Activated CD4-positive, alpha-beta memory T cell treated with anti-CD3 and anti-CD28 coated beads, Interleukin-2, amount 10 ng/mL, durations not matched to agents 7 days and 5 days (primary cell): ENCODE data around the gene SBF2. TPM values are rescaled to one million over a fixed set of nuclear protein-coding genes. Genes with fewer than 3 reads are reported as not detected.

Experiments
- CTCF ChIA-PET: fragments of 350-600 bp; sonication (Branson Sonifier 250); formaldehyde crosslinking; loops from one replicate; lab custom pipeline; 2021; ENCODE audit warnings: antibody characterized with exemption, inconsistent platforms; lab: Charles Lee
- POLR2A ChIA-PET: fragments of 350-600 bp; sonication (Branson Sonifier 250); formaldehyde crosslinking; loops from one replicate; lab custom pipeline; 2021; ENCODE audit warnings: antibody characterized with exemption; lab: Charles Lee
- DNase-seq: peaks from one replicate; pipeline ENCODE4 v3.0.0-alpha.2; 2020
- H3K27ac Mint-ChIP-seq: one replicate; pipeline ENCODE4 v1.8.0; 2021; ENCODE audit warnings: mild to moderate bottlenecking, mixed read lengths
- H3K27me3 Mint-ChIP-seq: one replicate; pipeline ENCODE4 v1.8.0; 2021; ENCODE audit warnings: mixed read lengths
- H3K36me3 Mint-ChIP-seq: one replicate; pipeline ENCODE4 v1.8.0; 2021; ENCODE audit warnings: low read depth, mixed read lengths
- H3K4me1 Mint-ChIP-seq: one replicate; pipeline ENCODE4 v1.8.0; 2021; ENCODE audit warnings: mixed read lengths
- H3K4me3 Mint-ChIP-seq: one replicate; pipeline ENCODE4 v1.8.0; 2021; ENCODE audit warnings: mild to moderate bottlenecking, mixed read lengths
- H3K9me3 Mint-ChIP-seq: one replicate; pipeline ENCODE4 v1.8.0; 2021; ENCODE audit warnings: mixed read lengths
- total RNA-seq, 2 experiments: library from RNA; stranded (reverse); gene quantifications; one replicate each; pipeline ENCODE4 v1.2.3, GENCODE V29; 2021

Gene SBF2
- total RNA-seq, 2 experiments from 2014 or later, result 6.4 to 9.0 TPM

DNA sequence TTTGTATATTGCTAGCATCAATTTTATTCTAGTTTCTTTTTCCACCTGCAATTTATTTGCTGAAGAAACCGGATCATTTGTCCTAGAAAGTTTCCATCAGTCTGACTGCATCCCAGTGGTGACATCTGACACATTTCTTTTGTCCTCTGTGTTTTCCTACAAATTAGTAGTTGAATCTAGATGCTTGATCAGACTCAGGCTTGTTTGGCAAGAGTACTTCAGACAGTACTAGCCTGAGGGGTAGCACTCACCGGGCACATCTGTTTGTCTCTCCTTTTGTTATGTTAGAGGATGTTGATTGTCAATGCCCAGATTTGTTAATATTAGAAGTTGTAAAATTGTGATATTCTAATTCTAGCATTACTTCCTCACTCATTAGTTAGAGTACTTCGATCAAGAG lies 425.4 kb downstream of the SBF2 start:
- H3K27ac Mint-ChIP-seq, result no peak overlapping the region
- ChIA-PET POLR2A (no interaction called here), CTCF (no interaction called here)
- no peak overlapping the region for H3K4me3 Mint-ChIP-seq
- H3K4me1 Mint-ChIP-seq, result no peaks in the 10 kb centered on the region
- H3K27me3 Mint-ChIP-seq, result no peaks in the 10 kb centered on the region
- no peaks in the 10 kb centered on the region for H3K9me3 Mint-ChIP-seq
- H3K36me3 Mint-ChIP-seq, result no peaks in the 10 kb centered on the region
- DNase-seq, result no peak

- Mint-ChIP-seq H3K9me3 (no peaks in the 10 kb centered on the region), H3K4me3 (no peak overlapping the region), H3K4me1 (peaks cover 30% of the 10 kb centered on the region), H3K36me3 (no peaks in the 10 kb centered on the region), H3K27me3 (no peaks in the 10 kb centered on the region), H3K27ac (no peak overlapping the region)
- ChIA-PET POLR2A (no interaction called here), CTCF (interaction anchor here (0.7 to 1.8 kb wide), 8 partner anchors 9 to 214 kb away, joined by 3 to 10 read pairs (median 4); no protein-coding TSS in a partner anchor)
- DNase-seq, result no peak
Measured at GRCh38 chr11:9862981-9863380, 431.0 kb downstream of the SBF2 start.

GRCh38 chr11:9861860-9862725 lies 431.9 kb downstream of the SBF2 start:
- no peaks in the 10 kb centered on the region for H3K36me3 Mint-ChIP-seq
- no peaks in the 10 kb centered on the region for H3K9me3 Mint-ChIP-seq
- no peaks in the 10 kb centered on the region for H3K27me3 Mint-ChIP-seq
- H3K4me1 Mint-ChIP-seq, result peaks cover 32% of the 10 kb centered on the region
- ChIA-PET CTCF (interaction anchor here (0.7 to 3.3 kb wide), 9 partner anchors 10 to 446 kb away, joined by 3 to 10 read pairs (median 5); no protein-coding TSS in a partner anchor), POLR2A (no interaction called here)
- H3K27ac Mint-ChIP-seq, result no peak overlapping the region
- peak; percentile 51 for DNase-seq
- no peak overlapping the region for H3K4me3 Mint-ChIP-seq

DNA sequence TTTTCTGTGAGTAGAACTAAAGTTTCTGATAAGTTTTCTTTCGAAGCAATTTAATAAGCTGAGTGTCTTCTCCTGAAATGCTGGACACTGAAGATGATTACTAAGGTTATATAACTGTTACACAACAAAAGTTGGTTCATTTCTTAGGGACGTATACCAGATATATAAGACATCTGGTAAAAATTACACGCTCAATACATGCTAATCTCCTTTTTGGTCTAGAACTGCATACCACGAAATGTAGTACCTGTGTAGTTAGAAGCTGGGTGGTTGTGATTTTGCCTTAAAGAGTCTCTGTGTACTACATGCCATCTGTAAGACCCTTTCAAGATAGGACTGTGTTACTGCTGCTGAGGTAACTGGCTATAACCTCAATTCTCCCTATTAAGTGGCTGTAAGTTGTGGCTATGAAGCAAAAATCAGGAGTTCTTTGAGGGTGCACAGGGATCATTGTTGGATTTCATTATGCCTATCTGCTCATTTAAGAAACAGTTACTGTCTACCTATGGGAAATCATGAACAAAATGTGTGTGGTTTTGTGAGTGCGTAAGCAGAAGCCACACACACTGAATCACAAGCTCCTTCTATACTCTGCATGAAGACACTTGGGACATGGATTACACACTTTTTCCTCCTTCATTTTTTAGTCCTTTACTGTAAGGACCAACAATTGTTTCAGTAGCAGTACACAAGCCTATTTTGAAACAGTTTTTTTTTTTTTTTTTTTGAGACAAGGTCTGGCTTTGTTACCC lies 434.3 kb downstream of the SBF2 start:
- Mint-ChIP-seq H3K9me3 (no peaks in the 10 kb centered on the region), H3K4me1 (peaks cover 32% of the 10 kb centered on the region), H3K27me3 (no peaks in the 10 kb centered on the region), H3K36me3 (no peaks in the 10 kb centered on the region), H3K4me3 (no peak overlapping the region), H3K27ac (no peak overlapping the region)
- ChIA-PET CTCF (interaction anchor here (0.8 to 3.3 kb wide), 6 partner anchors 20 to 448 kb away, joined by 3 to 10 read pairs (median 4); no protein-coding TSS in a partner anchor), POLR2A (interaction anchor here (1.5 kb wide), 1 partner anchor 100 kb away, joined by 3 read pairs; no protein-coding TSS in a partner anchor)
- DNase-seq, result no peak

GRCh38 chr11:9858822-9859221 lies 435.2 kb downstream of the SBF2 start:
- Mint-ChIP-seq H3K4me3 (no peak overlapping the region), H3K36me3 (no peaks in the 10 kb centered on the region)
- POLR2A ChIA-PET, result interaction anchor here (1.2 to 1.5 kb wide), 2 partner anchors 99 to 398 kb away, joined by 3 read pairs; partner anchors contain the start of gene ZNF143

DNA sequence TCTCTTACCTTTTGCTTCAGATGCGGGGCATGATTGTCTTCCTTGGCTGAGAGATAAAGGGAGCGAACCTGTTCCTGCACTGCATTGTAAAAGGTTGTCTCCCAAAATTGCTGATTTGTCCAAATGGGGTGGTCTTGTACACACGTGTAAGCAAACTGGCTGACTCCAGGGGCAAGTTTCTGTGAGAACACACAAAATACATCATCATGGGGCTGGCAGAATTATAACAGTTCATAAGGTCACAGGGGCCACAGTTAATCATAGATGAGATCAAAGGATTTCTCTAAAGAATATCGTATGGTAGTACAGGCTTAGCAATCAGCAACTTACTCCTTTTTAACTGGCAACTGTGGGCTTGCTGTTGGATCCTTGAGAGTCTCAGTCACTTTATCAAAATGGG lies 435.8 kb downstream of the SBF2 start:
- no peak overlapping the region for H3K27ac Mint-ChIP-seq
- H3K4me3 Mint-ChIP-seq, result no peak overlapping the region
- ChIA-PET CTCF (interaction anchor here (0.8 to 1.0 kb wide), 2 partner anchors 100 to 115 kb away, joined by 3 read pairs; no protein-coding TSS in a partner anchor), POLR2A (interaction anchor here (1.2 to 1.5 kb wide), 2 partner anchors 99 to 398 kb away, joined by 3 read pairs; partner anchors contain the start of gene ZNF143)
- H3K36me3 Mint-ChIP-seq, result no peaks in the 10 kb centered on the region
- no peak for DNase-seq
- H3K4me1 Mint-ChIP-seq, result peaks cover 32% of the 10 kb centered on the region
- H3K27me3 Mint-ChIP-seq, result no peaks in the 10 kb centered on the region
- H3K9me3 Mint-ChIP-seq, result no peaks in the 10 kb centered on the region

More at GRCh38 chr11:9858822-9859221, 435.2 kb downstream of the SBF2 start:
- Mint-ChIP-seq H3K9me3 (no peaks in the 10 kb centered on the region), H3K27me3 (no peaks in the 10 kb centered on the region), H3K27ac (peak overlapping the region; percentile 49), H3K4me1 (peaks cover 32% of the 10 kb centered on the region)
- no peak for DNase-seq
- CTCF ChIA-PET, result interaction anchor here (0.8 to 3.3 kb wide), 4 partner anchors 99 to 449 kb away, joined by 3 to 10 read pairs (median 6); no protein-coding TSS in a partner anchor

GRCh38 chr11:9855579-9856287 lies 438.3 kb downstream of the SBF2 start:
- CTCF ChIA-PET, result no interaction called here
- POLR2A ChIA-PET, result interaction anchor here (0.6 kb wide), 1 partner anchor 19 kb away, joined by 3 read pairs; no protein-coding TSS in a partner anchor
- no peak for DNase-seq

GRCh38 chr11:9853929-9854552 lies 440.0 kb downstream of the SBF2 start:
- no peaks in the 10 kb centered on the region for H3K27me3 Mint-ChIP-seq
- POLR2A ChIA-PET, result no interaction called here
- H3K9me3 Mint-ChIP-seq, result no peaks in the 10 kb centered on the region
- no peak for DNase-seq
- no peaks in the 10 kb centered on the region for H3K36me3 Mint-ChIP-seq
- CTCF ChIA-PET, result no interaction called here
- H3K27ac Mint-ChIP-seq, result no peak overlapping the region
- H3K4me3 Mint-ChIP-seq, result no peak overlapping the region
- peaks cover 12% of the 10 kb centered on the region for H3K4me1 Mint-ChIP-seq

More at GRCh38 chr11:9855579-9856287, 438.3 kb downstream of the SBF2 start:
- Mint-ChIP-seq H3K27me3 (no peaks in the 10 kb centered on the region), H3K4me1 (peaks cover 24% of the 10 kb centered on the region), H3K36me3 (no peaks in the 10 kb centered on the region), H3K27ac (no peak overlapping the region), H3K4me3 (no peak overlapping the region), H3K9me3 (no peaks in the 10 kb centered on the region)

- ChIA-PET CTCF (no interaction called here), POLR2A (no interaction called here)
- Mint-ChIP-seq H3K9me3 (no peaks in the 10 kb centered on the region), H3K27me3 (no peaks in the 10 kb centered on the region), H3K27ac (no peak overlapping the region), H3K36me3 (no peaks in the 10 kb centered on the region), H3K4me1 (no peaks in the 10 kb centered on the region), H3K4me3 (no peak overlapping the region)
- DNase-seq, result no peak
Measured at GRCh38 chr11:9852465-9852864, 441.6 kb downstream of the SBF2 start.

GRCh38 chr11:9851366-9851765 lies 442.7 kb downstream of the SBF2 start:
- CTCF ChIA-PET, result interaction anchor here (0.9 kb wide), 1 partner anchor 12 kb away, joined by 5 read pairs; no protein-coding TSS in a partner anchor
- H3K4me1 Mint-ChIP-seq, result no peaks in the 10 kb centered on the region
- H3K36me3 Mint-ChIP-seq, result no peaks in the 10 kb centered on the region
- H3K27ac Mint-ChIP-seq, result no peak overlapping the region
- POLR2A ChIA-PET, result no interaction called here
- no peak overlapping the region for H3K4me3 Mint-ChIP-seq
- H3K9me3 Mint-ChIP-seq, result no peaks in the 10 kb centered on the region
- DNase-seq, result no peak
- no peaks in the 10 kb centered on the region for H3K27me3 Mint-ChIP-seq

GRCh38 chr11:9850224-9850895 lies 443.7 kb downstream of the SBF2 start:
- H3K27ac Mint-ChIP-seq, result no peak overlapping the region
- H3K36me3 Mint-ChIP-seq, result no peaks in the 10 kb centered on the region
- H3K9me3 Mint-ChIP-seq, result no peaks in the 10 kb centered on the region
- DNase-seq, result no peak
- ChIA-PET POLR2A (no interaction called here), CTCF (interaction anchor here (0.9 kb wide), 1 partner anchor 13 kb away, joined by 5 read pairs; no protein-coding TSS in a partner anchor)
- H3K4me3 Mint-ChIP-seq, result no peak overlapping the region
- H3K27me3 Mint-ChIP-seq, result no peaks in the 10 kb centered on the region
- H3K4me1 Mint-ChIP-seq, result no peaks in the 10 kb centered on the region
